SKM-1 treated with dmso at 0.1 percent for 144 hours (cell line): ENCODE measurements around the gene GOLGA1.
"Not testable (repeated sequence)": the region's sequence is repeated elsewhere in the genome, so short reads cannot be mapped to it uniquely, and the experiment has no call there.

ENCODE experiments used
- DNase-seq: peaks from one replicate; lab custom pipeline; 2025; ENCODE audit not compliant: unreplicated experiment; lab: John Stamatoyannopoulos, UW

The GOLGA1 gene

GRCh38 chr9:124840300-124840833, 100.5 kb downstream of the GOLGA1 start:
- no peak for DNase-seq

- DNase-seq = no peak
Measured at GRCh38 chr9:124839612-124840299, 101.1 kb downstream of the GOLGA1 start.

- not testable (repeated sequence) for DNase-seq
Measured at GRCh38 chr9:124838567-124839275, 102.2 kb downstream of the GOLGA1 start.

GRCh38 chr9:124838132-124838531, 102.8 kb downstream of the GOLGA1 start:
- DNase-seq = not testable (repeated sequence)

- DNase-seq = no peak
Measured at GRCh38 chr9:124835026-124835557, 105.8 kb downstream of the GOLGA1 start.

GRCh38 chr9:124834591-124834990, 106.3 kb downstream of the GOLGA1 start:
- no peak for DNase-seq

- no peak for DNase-seq
Measured at GRCh38 chr9:124831642-124832364, 109.1 kb downstream of the GOLGA1 start.

GRCh38 chr9:124830593-124830992, 110.3 kb downstream of the GOLGA1 start:
- DNase-seq = no peak

- no peak for DNase-seq
Measured at GRCh38 chr9:124829334-124829669, 111.6 kb downstream of the GOLGA1 start.

GRCh38 chr9:124828489-124829333, 112.2 kb downstream of the GOLGA1 start:
- no peak for DNase-seq
